Activated CD4-positive, alpha-beta T cell treated with anti-CD3 and anti-CD28 coated beads for 36 hours (primary cell): Measurements from ENCODE around the gene WWC2. TPM values are rescaled to one million over a fixed set of nuclear protein-coding genes. Genes with fewer than 3 reads are reported as not detected.

ENCODE experiments used
- ATAC-seq: fragments of 200-7000 bp; cut with Tn5 transposase; one replicate; pipeline ENCODE4 v1.10.0; 2021; ENCODE audit warnings: mild to moderate bottlenecking, moderate library complexity
- CTCF ChIA-PET: fragments of 350-600 bp; sonication (Branson Sonifier 250); formaldehyde crosslinking; loops from one replicate; lab custom pipeline; 2021; ENCODE audit warnings: antibody characterized with exemption; lab: Charles Lee
- POLR2A ChIA-PET: fragments of 350-600 bp; sonication (Branson Sonifier 250); formaldehyde crosslinking; loops from one replicate; lab custom pipeline; 2021; ENCODE audit warnings: antibody characterized with exemption, inconsistent platforms; lab: Charles Lee
- DNase-seq: peaks from one replicate; pipeline ENCODE4 v3.0.0-alpha.2; 2020
- H3K27ac Mint-ChIP-seq: one replicate; pipeline ENCODE4 v1.8.0; 2021; ENCODE audit warnings: mixed read lengths
- H3K27me3 Mint-ChIP-seq: one replicate; pipeline ENCODE4 v1.8.0; 2021; ENCODE audit warnings: mixed read lengths
- H3K36me3 Mint-ChIP-seq: one replicate; pipeline ENCODE4 v1.8.0; 2021; ENCODE audit warnings: low read depth, mixed read lengths
- H3K4me1 Mint-ChIP-seq: one replicate; pipeline ENCODE4 v1.8.0; 2021; ENCODE audit warnings: mixed read lengths
- H3K4me3 Mint-ChIP-seq: one replicate; pipeline ENCODE4 v1.8.0; 2021; ENCODE audit warnings: mild to moderate bottlenecking, moderate library complexity, mixed read lengths
- H3K9me3 Mint-ChIP-seq: one replicate; pipeline ENCODE4 v1.8.0; 2021; ENCODE audit warnings: low read depth, mixed read lengths
- intact Hi-C, 2 experiments: fragments of 100-400 bp; cut with DNase I in 1 of 2; cut with micrococcal nuclease in 1 of 2; formaldehyde crosslinking; loops; one replicate each; pipeline versions ENCODE4 v1.14.2 to v1.15.1; 2022 to 2024; cut with DNase I, micrococcal nuclease
- total RNA-seq, 2 experiments: library from RNA; stranded (reverse); gene quantifications; one replicate each; pipeline ENCODE4 v1.2.3, GENCODE V29; 2021

WWC2 gene
- total RNA-seq, 2 experiments from 2014 or later, result 3.6 to 4.3 TPM

- Mint-ChIP-seq H3K4me1 (no peaks in the 10 kb centered on the region), H3K27ac (no peak overlapping the region), H3K9me3 (no peaks in the 10 kb centered on the region), H3K27me3 (peaks cover 4% of the 10 kb centered on the region), H3K4me3 (no peak overlapping the region), H3K36me3 (no peaks in the 10 kb centered on the region)
- DNase-seq, result no peak
- intact Hi-C loops, result no loop called here
- no peak for ATAC-seq
- ChIA-PET POLR2A (no interaction called here), CTCF (no interaction called here)
Observed at GRCh38 chr4:183154701-183155391, 55.8 kb downstream of the WWC2 start.

DNA sequence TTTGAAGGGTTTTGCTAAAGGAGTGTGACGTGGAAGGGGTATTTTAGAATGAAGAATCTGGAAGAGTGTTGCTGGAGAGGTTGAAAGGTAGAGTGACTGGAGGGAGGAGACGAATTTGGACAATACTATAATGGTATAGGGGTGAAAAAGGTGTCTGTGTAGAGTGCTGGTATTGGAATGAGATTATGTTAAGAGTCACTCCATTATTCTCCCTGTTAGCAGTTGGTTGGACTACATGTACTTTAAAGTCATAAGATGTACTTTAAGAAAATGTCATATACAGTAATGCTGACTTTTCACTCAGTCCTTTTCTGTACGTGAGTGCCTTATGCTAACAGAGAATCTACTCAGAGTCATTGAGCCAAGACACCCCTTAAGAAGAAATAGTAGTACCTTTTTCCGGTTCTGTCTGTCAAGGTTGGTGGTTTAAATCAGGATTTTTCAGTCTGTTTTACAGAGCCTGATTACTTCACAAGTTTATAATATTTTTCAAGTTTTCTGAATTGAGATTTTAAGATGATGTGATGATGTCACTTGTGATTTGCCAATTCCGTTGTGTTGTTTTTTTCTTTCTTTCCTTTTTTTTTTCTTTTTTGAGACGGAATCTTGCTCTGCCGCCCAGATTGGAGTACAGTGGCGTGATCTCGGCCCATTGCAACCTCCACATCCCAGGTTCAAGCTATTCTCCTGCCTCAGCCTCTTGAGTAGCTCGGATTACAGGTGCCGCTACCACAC is 56.6 kb downstream of the WWC2 start:
- ChIA-PET POLR2A (no interaction called here), CTCF (no interaction called here)
- no peak for DNase-seq
- intact Hi-C loops, result no loop called here
- Mint-ChIP-seq H3K4me1 (no peaks in the 10 kb centered on the region), H3K27me3 (peaks cover 4% of the 10 kb centered on the region), H3K9me3 (no peaks in the 10 kb centered on the region), H3K27ac (no peak overlapping the region), H3K4me3 (no peak overlapping the region), H3K36me3 (no peaks in the 10 kb centered on the region)
- ATAC-seq, result no peak

DNA sequence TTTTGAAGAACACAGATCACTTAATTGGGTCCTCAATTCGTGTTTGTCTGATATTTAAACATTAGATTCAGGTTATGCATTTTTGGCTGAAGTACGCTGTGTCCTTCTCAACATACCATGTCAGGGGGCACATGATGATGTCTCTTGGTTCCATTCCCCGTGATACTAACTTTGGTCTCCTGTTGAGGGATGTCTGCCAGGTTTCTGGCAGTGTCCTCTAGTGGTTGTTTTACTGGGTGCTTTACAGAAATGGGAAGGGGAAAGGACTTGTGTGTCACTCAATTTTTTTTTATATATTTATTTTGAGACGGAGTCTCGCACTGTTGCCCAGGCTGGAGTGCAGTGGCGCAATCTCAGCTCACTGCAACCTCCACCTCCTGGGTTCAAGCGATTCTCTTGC is 58.2 kb downstream of the WWC2 start:
- Mint-ChIP-seq H3K9me3 (no peaks in the 10 kb centered on the region), H3K4me1 (no peaks in the 10 kb centered on the region), H3K4me3 (no peak overlapping the region), H3K27me3 (peaks cover 4% of the 10 kb centered on the region), H3K27ac (no peak overlapping the region), H3K36me3 (no peaks in the 10 kb centered on the region)
- intact Hi-C loops, result no loop called here
- ChIA-PET POLR2A (no interaction called here), CTCF (no interaction called here)
- DNase-seq, result no peak
- no peak for ATAC-seq

- POLR2A ChIA-PET, result no interaction called here
- Mint-ChIP-seq H3K27ac (no peak overlapping the region), H3K27me3 (peaks cover 4% of the 10 kb centered on the region), H3K36me3 (no peaks in the 10 kb centered on the region), H3K9me3 (no peaks in the 10 kb centered on the region), H3K4me3 (no peak overlapping the region), H3K4me1 (no peaks in the 10 kb centered on the region)
- peak; percentile 16 for ATAC-seq
- no peak for DNase-seq
- CTCF ChIA-PET, result no interaction called here
- intact Hi-C loops, result no loop called here
Observed at GRCh38 chr4:183158062-183158461, 59.0 kb downstream of the WWC2 start.

- ChIA-PET POLR2A (no interaction called here), CTCF (interaction anchor here (0.7 kb wide), 1 partner anchor 33 kb away, joined by 3 read pairs; no protein-coding TSS in a partner anchor)
- Mint-ChIP-seq H3K27me3 (peaks cover 4% of the 10 kb centered on the region), H3K4me1 (peaks cover 2% of the 10 kb centered on the region), H3K4me3 (no peak overlapping the region), H3K27ac (no peak overlapping the region), H3K36me3 (no peaks in the 10 kb centered on the region), H3K9me3 (no peaks in the 10 kb centered on the region)
- intact Hi-C loops, result no loop called here
- DNase-seq (no peak), ATAC-seq (peak; percentile 19)
Observed at GRCh38 chr4:183161630-183162029, 62.6 kb downstream of the WWC2 start.

DNA sequence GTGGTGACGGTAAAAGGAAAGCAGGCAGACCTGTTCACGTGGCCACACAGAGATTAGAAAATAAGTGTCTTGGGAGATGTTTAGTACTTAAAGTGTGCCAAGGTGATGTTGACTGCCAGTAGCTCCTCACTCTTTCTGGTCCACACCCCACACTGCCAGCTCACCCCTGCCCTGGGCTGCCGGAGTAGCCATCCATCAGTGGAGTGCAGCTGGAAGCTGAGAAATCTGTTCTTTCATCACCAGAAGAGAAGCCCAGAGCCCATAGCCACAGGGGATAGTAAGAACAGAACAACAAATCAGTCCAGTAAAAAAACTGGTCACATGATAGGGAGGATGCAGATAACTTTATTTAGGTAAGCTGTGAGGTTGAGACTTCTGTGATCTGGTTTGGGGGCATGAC is 64.1 kb downstream of the WWC2 start:
- intact Hi-C loops, result no loop called here
- ATAC-seq, result no peak
- Mint-ChIP-seq H3K4me1 (peaks cover 2% of the 10 kb centered on the region), H3K9me3 (no peaks in the 10 kb centered on the region), H3K27me3 (peaks cover 6% of the 10 kb centered on the region), H3K36me3 (peaks cover 2% of the 10 kb centered on the region), H3K4me3 (no peak overlapping the region), H3K27ac (no peak overlapping the region)
- no peak for DNase-seq
- ChIA-PET POLR2A (no interaction called here), CTCF (no interaction called here)

GRCh38 chr4:183164963-183165362 is 65.9 kb downstream of the WWC2 start:
- Mint-ChIP-seq H3K27me3 (peaks cover 4% of the 10 kb centered on the region), H3K4me3 (no peak overlapping the region), H3K36me3 (peaks cover 2% of the 10 kb centered on the region), H3K4me1 (peaks cover 2% of the 10 kb centered on the region), H3K9me3 (no peaks in the 10 kb centered on the region), H3K27ac (no peak overlapping the region)
- POLR2A ChIA-PET, result no interaction called here
- ATAC-seq (no peak), DNase-seq (no peak)
- intact Hi-C loops, result no loop called here
- CTCF ChIA-PET, result interaction anchor here (0.5 to 0.7 kb wide), 2 partner anchors 91 to 668 kb away, joined by 3 read pairs; no protein-coding TSS in a partner anchor

DNA sequence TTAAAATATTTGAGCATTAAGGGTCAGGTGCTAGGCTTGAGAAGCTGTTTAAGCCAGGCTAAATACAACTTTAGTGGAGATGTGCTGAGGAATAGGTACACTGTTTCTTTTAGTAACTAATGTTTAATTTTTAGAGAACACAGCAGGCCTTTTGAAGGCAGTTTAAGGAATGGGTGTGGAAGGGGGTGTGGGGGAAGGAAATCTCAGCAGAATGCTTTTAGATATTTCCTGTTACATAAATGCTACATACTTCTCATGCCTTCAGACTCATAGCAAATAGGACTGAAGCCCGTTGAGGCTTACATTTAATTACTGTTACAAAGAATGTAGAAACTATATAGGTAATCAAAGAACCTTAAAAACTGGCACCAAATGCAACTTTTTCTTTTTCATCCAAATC is 66.3 kb downstream of the WWC2 start:
- CTCF ChIA-PET, result interaction anchor here (0.5 to 0.7 kb wide), 2 partner anchors 92 to 669 kb away, joined by 3 read pairs; no protein-coding TSS in a partner anchor

GRCh38 chr4:183170894-183171293 is 71.8 kb downstream of the WWC2 start:
- H3K36me3 Mint-ChIP-seq, result peaks cover 2% of the 10 kb centered on the region
- DNase-seq, result no peak
- H3K27ac Mint-ChIP-seq, result no peak overlapping the region
- no peak for ATAC-seq
- ChIA-PET POLR2A (no interaction called here), CTCF (interaction anchor here (0.6 kb wide), 1 partner anchor 131 kb away, joined by 3 read pairs; no protein-coding TSS in a partner anchor)
- H3K4me1 Mint-ChIP-seq, result no peaks in the 10 kb centered on the region
- H3K9me3 Mint-ChIP-seq, result no peaks in the 10 kb centered on the region
- H3K4me3 Mint-ChIP-seq, result no peak overlapping the region
- H3K27me3 Mint-ChIP-seq, result peaks cover 6% of the 10 kb centered on the region
- intact Hi-C loops, result no loop called here

More for the DNA sequence above, 66.3 kb downstream of the WWC2 start:
- Mint-ChIP-seq H3K4me1 (peaks cover 2% of the 10 kb centered on the region), H3K9me3 (no peaks in the 10 kb centered on the region), H3K4me3 (no peak overlapping the region), H3K27ac (no peak overlapping the region), H3K27me3 (peaks cover 4% of the 10 kb centered on the region), H3K36me3 (peaks cover 2% of the 10 kb centered on the region)
- POLR2A ChIA-PET, result no interaction called here
- intact Hi-C loops, result no loop called here
- DNase-seq, result no peak
- no peak for ATAC-seq

GRCh38 chr4:183171484-183172267 is 72.6 kb downstream of the WWC2 start:
- peaks cover 7% of the 10 kb centered on the region for H3K27me3 Mint-ChIP-seq
- peaks cover 2% of the 10 kb centered on the region for H3K36me3 Mint-ChIP-seq
- ATAC-seq (no peak), DNase-seq (no peak)
- no peaks in the 10 kb centered on the region for H3K4me1 Mint-ChIP-seq
- ChIA-PET CTCF (no interaction called here), POLR2A (no interaction called here)
- H3K9me3 Mint-ChIP-seq, result no peaks in the 10 kb centered on the region
- H3K27ac Mint-ChIP-seq, result no peak overlapping the region
- H3K4me3 Mint-ChIP-seq, result no peak overlapping the region
- intact Hi-C loops, result no loop called here

DNA sequence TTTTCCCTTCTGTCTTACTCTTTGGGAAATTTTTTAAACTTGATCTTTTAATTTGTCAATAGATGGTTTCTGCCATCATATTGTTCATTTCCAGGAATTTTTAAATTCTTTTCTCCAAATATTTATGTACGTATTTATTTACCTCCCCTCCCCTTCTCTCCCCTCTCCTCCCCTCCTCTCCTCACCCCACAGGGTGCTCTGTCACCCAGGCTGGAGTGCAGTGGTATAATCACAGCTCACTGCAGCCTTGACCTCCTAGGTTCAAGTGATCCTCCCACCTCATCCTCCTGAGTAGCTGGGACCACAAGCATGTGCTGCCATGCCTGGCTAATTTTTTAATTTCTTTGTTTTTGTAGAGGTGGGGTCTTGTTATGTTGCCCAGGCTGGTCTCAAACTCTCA is 73.8 kb downstream of the WWC2 start:
- intact Hi-C loops, result no loop called here
- DNase-seq (no peak), ATAC-seq (no peak)
- Mint-ChIP-seq H3K27ac (no peak overlapping the region), H3K9me3 (no peaks in the 10 kb centered on the region), H3K4me3 (no peak overlapping the region), H3K27me3 (peaks cover 5% of the 10 kb centered on the region), H3K4me1 (no peaks in the 10 kb centered on the region), H3K36me3 (no peaks in the 10 kb centered on the region)
- ChIA-PET POLR2A (no interaction called here), CTCF (no interaction called here)
